ENCODE measurements around the gene PIK3CG.

GRCh38 chr7:106952658-106953231 is 87.7 kb downstream of the PIK3CG start:
- TF ChIP-seq CTCF (IDR thresholded peaks at IDR 0.05) (no peak), EP300 (IDR thresholded peaks at IDR 0.05) (no peak), POLR2A (IDR thresholded peaks at IDR 0.05) (no peak)
